ENCODE measurements around the gene SLC25A41.

DNA sequence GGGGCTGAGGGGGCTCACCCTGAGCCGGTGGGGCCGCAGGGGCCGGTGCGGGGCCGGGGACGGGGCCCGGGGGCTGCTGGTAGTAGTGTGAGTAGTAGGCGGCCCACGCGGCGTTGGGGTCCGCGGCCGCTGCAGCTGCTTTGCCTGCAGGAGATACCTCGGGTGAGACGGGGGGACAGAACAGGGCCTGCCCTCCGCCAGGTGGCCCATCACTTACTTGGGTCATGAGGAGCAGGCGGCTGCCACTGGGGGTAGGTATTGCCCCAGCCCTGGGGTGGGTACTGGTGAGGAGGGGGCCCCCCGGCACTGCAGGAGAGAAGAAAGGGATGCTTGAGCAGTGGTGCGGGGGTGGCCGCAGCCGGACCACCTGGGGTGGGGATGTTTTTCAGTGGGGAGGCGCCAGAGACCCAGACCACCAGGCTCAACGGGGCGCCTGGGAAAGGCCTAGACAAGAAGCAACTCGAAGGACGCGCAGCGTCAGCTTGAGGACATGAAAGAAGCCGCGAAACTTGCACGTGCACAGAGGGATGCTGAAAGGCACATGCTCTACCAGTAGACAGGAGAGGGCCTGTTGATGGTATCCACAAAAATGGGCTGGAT, 17.9 kb downstream of the SLC25A41 start:
- TF ChIP-seq, protein P1, sequence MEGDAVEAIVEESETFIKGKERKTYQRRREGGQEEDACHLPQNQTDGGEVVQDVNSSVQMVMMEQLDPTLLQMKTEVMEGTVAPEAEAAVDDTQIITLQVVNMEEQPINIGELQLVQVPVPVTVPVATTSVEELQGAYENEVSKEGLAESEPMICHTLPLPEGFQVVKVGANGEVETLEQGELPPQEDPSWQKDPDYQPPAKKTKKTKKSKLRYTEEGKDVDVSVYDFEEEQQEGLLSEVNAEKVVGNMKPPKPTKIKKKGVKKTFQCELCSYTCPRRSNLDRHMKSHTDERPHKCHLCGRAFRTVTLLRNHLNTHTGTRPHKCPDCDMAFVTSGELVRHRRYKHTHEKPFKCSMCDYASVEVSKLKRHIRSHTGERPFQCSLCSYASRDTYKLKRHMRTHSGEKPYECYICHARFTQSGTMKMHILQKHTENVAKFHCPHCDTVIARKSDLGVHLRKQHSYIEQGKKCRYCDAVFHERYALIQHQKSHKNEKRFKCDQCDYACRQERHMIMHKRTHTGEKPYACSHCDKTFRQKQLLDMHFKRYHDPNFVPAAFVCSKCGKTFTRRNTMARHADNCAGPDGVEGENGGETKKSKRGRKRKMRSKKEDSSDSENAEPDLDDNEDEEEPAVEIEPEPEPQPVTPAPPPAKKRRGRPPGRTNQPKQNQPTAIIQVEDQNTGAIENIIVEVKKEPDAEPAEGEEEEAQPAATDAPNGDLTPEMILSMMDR (IDR thresholded peaks at IDR 0.05) = no peak
- no peak for TF ChIP-seq EZH2 (IDR thresholded peaks at IDR 0.05; ENCODE audit: borderline replicate concordance, insufficient read depth, low read depth, low read length, poor library complexity, severe bottlenecking)

All from B cell (primary cell).